ENCODE data around the gene CALHM2. TPM values are rescaled to one million over a fixed set of nuclear protein-coding genes. Genes with fewer than 3 reads are reported as not detected.

CALHM2 gene
- total and polyA plus RNA-seq, 2 donors (not counting 1 experiment from before 2014, with no cell fraction given) = 16.3 to 42.8 TPM

DNA sequence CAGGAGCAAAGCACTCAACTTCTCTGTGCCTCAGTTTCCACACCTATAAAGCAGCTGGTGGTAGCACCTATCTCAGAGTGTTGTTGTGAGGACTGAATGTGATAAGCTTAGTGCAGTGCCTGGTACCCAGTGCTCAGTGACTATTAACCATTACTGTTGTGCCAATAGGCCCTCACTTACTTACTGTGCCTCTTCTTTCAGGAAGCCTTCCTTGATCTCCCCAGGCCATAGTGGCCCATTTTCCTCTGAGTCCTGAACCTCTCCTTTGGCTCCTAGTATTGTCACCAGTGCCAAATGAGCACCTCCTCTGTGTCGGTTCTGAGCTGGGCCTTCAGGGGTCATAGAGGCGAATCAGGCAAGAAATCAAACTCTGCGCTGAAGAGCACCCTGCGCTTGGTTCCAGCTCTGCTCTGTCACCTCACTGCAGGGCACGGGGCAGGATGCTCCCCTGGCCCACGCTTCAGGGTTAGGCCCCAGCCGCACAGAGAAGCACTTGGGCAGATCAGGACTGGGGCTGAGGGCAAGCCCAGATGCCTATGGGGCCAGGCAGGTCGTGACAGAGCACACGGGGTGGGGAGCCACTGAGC is 4.0 kb upstream of the CALHM2 start:
- no peaks in the 10 kb centered on the region for H3K36me3 ChIP-seq (replicated peaks in 1 of 2; ENCODE audit: control extremely low read depth in 1 of 2, control insufficient read depth in 1 of 2, extremely low read depth in 1 of 2, insufficient read depth in 2 of 2, low read length in 1 of 2)
- H3K9ac ChIP-seq (ENCODE audit: low read length) = no peak overlapping the region
- peaks cover 19 to 37% of the 10 kb centered on the region in 2 donors for H3K4me1 ChIP-seq (ENCODE audit: control insufficient read depth in 2 of 2, insufficient read depth in 2 of 2, low read length in 2 of 2)
- H2AFZ ChIP-seq (ENCODE audit: insufficient read depth, low read depth, low read length, poor library complexity, severe bottlenecking) = no peak overlapping the region
- no peak overlapping the region for H3K27ac Mint-ChIP-seq
- POLR2A ChIA-PET = interaction anchor here (1.0 kb wide), 1 partner anchor 15 kb away, joined by 4 read pairs; no protein-coding TSS in a partner anchor
- peaks cover 0 to 6% (median 0%) of the 10 kb centered on the region in 4 experiments for H3K27me3 ChIP-seq (replicated peaks in 1 of 4; ENCODE audit: control extremely low read depth in 1 of 4, control insufficient read depth in 3 of 4, insufficient read depth in 4 of 4, low read length in 3 of 4)
- H3K9me3 Mint-ChIP-seq (ENCODE audit: insufficient read depth) = no peaks in the 10 kb centered on the region
- H3K4me1 Mint-ChIP-seq = peaks cover 34% of the 10 kb centered on the region
- H3K27me3 Mint-ChIP-seq = no peaks in the 10 kb centered on the region
- DNase-seq = no peak
- no peak overlapping the region for H3K27ac ChIP-seq (ENCODE audit: low read length in 2 of 2)
- intact Hi-C loops (cut with micrococcal nuclease) = no loop called here
- TF ChIP-seq, protein P1, sequence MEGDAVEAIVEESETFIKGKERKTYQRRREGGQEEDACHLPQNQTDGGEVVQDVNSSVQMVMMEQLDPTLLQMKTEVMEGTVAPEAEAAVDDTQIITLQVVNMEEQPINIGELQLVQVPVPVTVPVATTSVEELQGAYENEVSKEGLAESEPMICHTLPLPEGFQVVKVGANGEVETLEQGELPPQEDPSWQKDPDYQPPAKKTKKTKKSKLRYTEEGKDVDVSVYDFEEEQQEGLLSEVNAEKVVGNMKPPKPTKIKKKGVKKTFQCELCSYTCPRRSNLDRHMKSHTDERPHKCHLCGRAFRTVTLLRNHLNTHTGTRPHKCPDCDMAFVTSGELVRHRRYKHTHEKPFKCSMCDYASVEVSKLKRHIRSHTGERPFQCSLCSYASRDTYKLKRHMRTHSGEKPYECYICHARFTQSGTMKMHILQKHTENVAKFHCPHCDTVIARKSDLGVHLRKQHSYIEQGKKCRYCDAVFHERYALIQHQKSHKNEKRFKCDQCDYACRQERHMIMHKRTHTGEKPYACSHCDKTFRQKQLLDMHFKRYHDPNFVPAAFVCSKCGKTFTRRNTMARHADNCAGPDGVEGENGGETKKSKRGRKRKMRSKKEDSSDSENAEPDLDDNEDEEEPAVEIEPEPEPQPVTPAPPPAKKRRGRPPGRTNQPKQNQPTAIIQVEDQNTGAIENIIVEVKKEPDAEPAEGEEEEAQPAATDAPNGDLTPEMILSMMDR (IDR thresholded peaks at IDR 0.05) = no peak
- no peak for TF ChIP-seq EZH2 (IDR thresholded peaks at IDR 0.05; ENCODE audit: borderline replicate concordance, insufficient read depth, low read depth, low read length, poor library complexity, severe bottlenecking)
- H3K79me2 ChIP-seq (ENCODE audit: control insufficient read depth, insufficient read depth, low read length) = peaks cover 15% of the 10 kb centered on the region
- H4K20me1 ChIP-seq (ENCODE audit: control insufficient read depth, insufficient read depth, low read length, poor library complexity, severe bottlenecking) = no peaks in the 10 kb centered on the region
- H3K4me3 ChIP-seq (ENCODE audit: control extremely low read depth in 1 of 5, extremely low read depth in 1 of 5, insufficient read depth in 1 of 5, low read depth in 2 of 5, low read length in 4 of 5) = no peak overlapping the region
- CTCF ChIA-PET = interaction anchor here (0.6 to 1.1 kb wide), 3 partner anchors 11 to 29 kb away, joined by 3 read pairs; no protein-coding TSS in a partner anchor
- no peak for ATAC-seq (ENCODE audit: low read depth)
- WGBS (ENCODE audit: insufficient coverage) = 92% methylated on average over 9 of the region's 9 CpGs
- H3K4me3 Mint-ChIP-seq = no peak overlapping the region
- no peaks in the 10 kb centered on the region for H3K9me3 ChIP-seq (ENCODE audit: control extremely low read depth in 1 of 3, control insufficient read depth in 2 of 3, insufficient read depth in 1 of 3, low read length in 2 of 3)
- no peak overlapping the region for H3K4me2 ChIP-seq (replicated peaks; ENCODE audit: low read depth, low read length, poor library complexity, severe bottlenecking)

- H3K9me3 ChIP-seq (ENCODE audit: control extremely low read depth in 1 of 3, control insufficient read depth in 2 of 3, insufficient read depth in 1 of 3, low read length in 2 of 3) = no peaks in the 10 kb centered on the region
- ChIA-PET CTCF (interaction anchor here (0.5 to 7.1 kb wide), 3 partner anchors 17 to 885 kb away, joined by 3 to 50 read pairs (median 3); no protein-coding TSS in a partner anchor), POLR2A (interaction anchor here (1.0 kb wide), 1 partner anchor 16 kb away, joined by 4 read pairs; no protein-coding TSS in a partner anchor)
- peaks cover 15% of the 10 kb centered on the region for H3K79me2 ChIP-seq (ENCODE audit: control insufficient read depth, insufficient read depth, low read length)
- H4K20me1 ChIP-seq (ENCODE audit: control insufficient read depth, insufficient read depth, low read length, poor library complexity, severe bottlenecking) = no peaks in the 10 kb centered on the region
- H3K4me1 Mint-ChIP-seq = peaks cover 42% of the 10 kb centered on the region
- TF ChIP-seq, protein P1 (IDR thresholded peaks at IDR 0.05) = no peak
- no peak for TF ChIP-seq EZH2 (IDR thresholded peaks at IDR 0.05; ENCODE audit: borderline replicate concordance, insufficient read depth, low read depth, low read length, poor library complexity, severe bottlenecking)
- no peak overlapping the region for H2AFZ ChIP-seq (ENCODE audit: insufficient read depth, low read depth, low read length, poor library complexity, severe bottlenecking)
- no peak overlapping the region for H3K4me3 Mint-ChIP-seq
- H3K36me3 ChIP-seq (replicated peaks in 1 of 2; ENCODE audit: control extremely low read depth in 1 of 2, control insufficient read depth in 1 of 2, extremely low read depth in 1 of 2, insufficient read depth in 2 of 2, low read length in 1 of 2) = no peaks in the 10 kb centered on the region
- H3K4me2 ChIP-seq (replicated peaks; ENCODE audit: low read depth, low read length, poor library complexity, severe bottlenecking) = no peak overlapping the region
- no peak overlapping the region for H3K9ac ChIP-seq (ENCODE audit: low read length)
- H3K27ac Mint-ChIP-seq = no peak overlapping the region
- no peak for ATAC-seq (ENCODE audit: low read depth)
- H3K4me1 ChIP-seq (ENCODE audit: control insufficient read depth in 2 of 2, insufficient read depth in 2 of 2, low read length in 2 of 2) = peaks cover 23 to 46% of the 10 kb centered on the region in 2 donors
- intact Hi-C loops (cut with micrococcal nuclease) = no loop called here
- H3K9me3 Mint-ChIP-seq (ENCODE audit: insufficient read depth) = no peaks in the 10 kb centered on the region
- 96% methylated on average over 25 of the region's 25 CpGs for WGBS (ENCODE audit: insufficient coverage)
- peaks cover 0 to 6% (median 0%) of the 10 kb centered on the region in 4 experiments for H3K27me3 ChIP-seq (replicated peaks in 1 of 4; ENCODE audit: control extremely low read depth in 1 of 4, control insufficient read depth in 3 of 4, insufficient read depth in 4 of 4, low read length in 3 of 4)
- no peak for DNase-seq
- H3K4me3 ChIP-seq (ENCODE audit: control extremely low read depth in 1 of 5, extremely low read depth in 1 of 5, insufficient read depth in 1 of 5, low read depth in 2 of 5, low read length in 4 of 5) = no peak overlapping the region
- H3K27ac ChIP-seq (ENCODE audit: low read length in 2 of 2) = no peak overlapping the region
- no peaks in the 10 kb centered on the region for H3K27me3 Mint-ChIP-seq
These were observed 3.1 kb upstream of the CALHM2 start for GRCh38 chr10:103455235-103455634.

Measured in B cell (primary cell).